SW480 (cell line): ENCODE data around the gene BPI.
A peak's percentile ranks its signal among the peaks of the same experiment; 100 is the strongest.
"Not testable (repeated sequence)": the region's sequence is repeated elsewhere in the genome, so short reads cannot be mapped to it uniquely, and the experiment has no call there.

Source experiments
- DNase-seq: peaks from one replicate; pipeline ENCODE4 v3.0.0-alpha.2; 2016; ENCODE audit warnings: low spot score

BPI gene

DNA sequence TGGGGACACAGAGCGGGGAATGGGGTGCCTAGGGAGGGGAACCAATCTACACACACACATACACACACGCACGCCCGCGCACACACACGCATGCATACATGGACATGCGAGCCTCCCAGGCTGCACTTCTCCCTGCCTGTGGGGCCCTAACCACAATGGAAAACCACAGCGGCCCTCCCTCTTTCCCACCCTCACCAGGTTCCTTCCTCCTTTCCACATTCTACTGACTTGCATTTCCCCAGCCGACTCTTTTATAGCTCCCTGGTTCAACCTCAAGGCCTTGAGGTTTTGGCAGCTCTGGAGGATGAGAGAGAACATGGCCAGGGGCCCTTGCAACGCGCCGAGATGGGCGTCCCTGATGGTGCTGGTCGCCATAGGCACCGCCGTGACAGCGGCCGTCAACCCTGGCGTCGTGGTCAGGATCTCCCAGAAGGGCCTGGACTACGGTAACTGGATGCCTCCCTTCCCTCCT lies at the start of gene BPI:
Gene BPI, plus strand, starts transcription at position 249 of the 472 bp plus-strand sequence. Its CDS starts 68 bp downstream, at position 317.
- DNase-seq: peak; percentile 80

DNA sequence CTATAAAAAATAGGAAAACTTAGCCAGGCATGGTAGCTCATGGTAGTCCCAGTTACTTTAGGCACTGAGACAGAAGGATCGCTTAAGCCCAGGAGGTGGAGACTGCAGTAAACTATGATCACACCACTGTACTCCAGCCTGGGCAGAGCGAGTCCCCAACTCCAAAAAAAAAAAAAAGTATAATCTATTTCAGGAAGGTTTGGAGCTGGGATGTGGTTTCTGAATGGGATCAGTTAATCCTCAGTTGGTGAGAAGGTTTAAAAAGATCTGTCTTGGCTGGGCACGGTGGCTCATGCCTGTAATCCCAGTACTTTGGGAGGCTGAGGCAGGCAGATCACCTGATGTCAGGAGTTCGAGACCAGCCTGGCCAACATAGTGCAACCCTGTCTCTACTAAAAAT lies 49.3 kb upstream of the BPI start:
- DNase-seq: not testable (repeated sequence)

DNA sequence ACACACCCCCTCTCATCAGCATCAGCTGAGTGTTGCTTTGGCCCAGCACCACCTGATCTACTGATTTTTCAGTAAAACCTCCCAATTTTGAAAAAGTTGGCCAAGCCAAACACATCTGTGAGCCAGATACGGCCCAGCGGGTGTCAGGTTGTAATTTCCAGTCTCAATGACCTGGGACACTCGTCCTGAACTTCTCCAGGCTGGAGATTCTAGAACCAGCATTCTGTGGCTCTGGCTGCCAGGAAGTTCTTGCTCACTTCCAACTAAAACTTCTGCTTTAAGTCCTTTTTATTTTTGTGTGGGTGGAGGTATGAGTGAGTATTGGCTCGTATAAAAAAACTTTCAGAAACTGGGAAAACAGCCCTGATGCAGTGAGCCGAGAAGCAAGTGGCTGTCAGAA lies 48.6 kb upstream of the BPI start:
- DNase-seq: no peak

- no peak for DNase-seq
These were observed 47.9 kb upstream of the BPI start for GRCh38 chr20:38256021-38256420.

GRCh38 chr20:38256966-38257365 lies 47.0 kb upstream of the BPI start:
- DNase-seq: no peak

- DNase-seq: no peak
These were observed 45.3 kb upstream of the BPI start for GRCh38 chr20:38258545-38259215.

- DNase-seq: no peak
These were observed 44.0 kb upstream of the BPI start for GRCh38 chr20:38260025-38260377.

DNA sequence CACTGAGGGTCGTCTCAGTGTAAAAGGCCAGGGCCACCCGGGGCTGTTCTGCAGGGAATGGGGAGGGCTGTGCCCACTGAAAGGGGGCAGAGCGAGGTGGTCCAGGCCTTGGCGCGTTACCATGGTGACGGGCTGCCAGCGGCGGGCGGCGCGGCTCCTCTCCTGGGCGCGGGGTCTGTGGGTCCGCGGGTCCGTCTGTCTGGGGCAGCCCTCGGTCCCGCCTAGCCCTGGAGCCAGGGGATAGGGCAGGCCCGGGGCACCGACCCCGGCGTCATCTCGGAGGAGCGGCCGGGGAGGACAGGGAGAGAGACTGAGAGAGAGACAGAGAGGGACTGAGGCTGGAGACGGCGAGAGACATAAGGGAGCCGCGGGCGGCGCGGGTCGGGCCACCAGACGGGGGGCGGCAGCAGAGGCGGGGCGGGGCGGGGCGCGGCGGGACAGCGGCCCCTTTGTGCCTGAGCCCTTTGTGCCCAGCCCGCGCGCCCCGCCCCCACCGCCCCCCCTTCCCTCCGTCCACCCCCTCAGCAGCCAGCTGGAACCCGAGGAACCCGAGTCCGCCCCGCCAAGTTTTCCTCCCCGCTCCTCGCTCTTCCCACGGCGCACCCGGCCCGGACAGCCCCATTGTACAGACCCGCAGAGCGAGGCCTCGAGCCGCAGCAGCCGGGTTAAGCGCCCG lies 43.4 kb upstream of the BPI start, which contains the start of gene KIAA1755:
Gene KIAA1755, minus strand, starts transcription at position 358 of the 676 bp plus-strand sequence. Its CDS starts 235 bp downstream, at position 123.
- DNase-seq: no peak

- no peak for DNase-seq
These were observed 42.9 kb upstream of the BPI start for GRCh38 chr20:38261054-38261390.

- no peak for DNase-seq
These were observed 41.0 kb upstream of the BPI start for GRCh38 chr20:38262931-38263330.

GRCh38 chr20:38266426-38266825 lies 37.5 kb upstream of the BPI start:
- DNase-seq: no peak

DNA sequence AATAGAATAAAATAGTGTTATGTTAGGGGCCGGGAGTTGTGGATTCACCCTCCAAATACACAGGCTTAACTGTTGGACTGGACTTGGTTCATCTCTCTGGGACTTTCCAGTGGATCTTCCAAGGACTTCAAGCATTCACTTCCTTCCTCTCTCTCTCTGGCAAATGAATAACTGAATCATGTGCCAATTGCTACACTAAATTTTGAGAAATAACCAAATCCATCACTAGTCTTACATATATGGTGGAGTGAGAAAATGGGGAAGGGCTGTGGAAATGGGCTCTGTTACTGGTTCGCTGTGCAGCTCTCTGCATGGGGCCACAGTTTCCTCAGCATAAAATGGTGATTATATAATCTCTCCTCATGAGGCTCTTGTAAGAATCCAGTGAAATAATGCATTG lies 36.7 kb upstream of the BPI start:
- no peak for DNase-seq

DNA sequence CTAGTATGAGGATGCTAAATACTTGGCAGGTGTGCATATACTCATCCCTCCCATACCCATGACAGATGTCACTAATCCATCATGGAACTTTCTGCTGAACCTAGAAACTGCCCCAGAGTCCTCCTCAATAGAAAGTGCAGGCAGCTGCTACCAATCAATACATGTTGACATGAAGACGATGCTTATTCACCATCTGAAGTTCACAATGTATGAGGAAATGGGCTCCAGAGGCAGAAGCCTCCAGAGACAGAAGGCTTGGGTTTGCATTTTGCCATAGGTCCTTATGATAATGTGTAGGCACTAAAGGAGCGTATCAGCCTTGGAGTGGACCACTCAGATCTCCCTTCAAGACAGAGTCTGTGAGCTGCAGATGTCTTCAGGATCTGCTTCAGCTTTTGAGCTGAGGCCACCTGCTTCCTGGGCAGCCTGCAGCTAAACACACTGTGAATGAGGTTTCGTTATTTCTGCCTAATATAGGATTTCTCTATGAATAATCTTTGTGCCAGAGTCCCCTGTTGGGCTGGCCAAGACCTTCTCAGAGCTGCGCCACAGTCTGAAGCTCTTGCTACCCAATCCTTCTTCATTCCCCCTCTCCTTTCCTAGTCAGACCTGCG lies 35.9 kb upstream of the BPI start:
- no peak for DNase-seq

- DNase-seq: no peak
These were observed 34.9 kb upstream of the BPI start for GRCh38 chr20:38269040-38269439.

DNA sequence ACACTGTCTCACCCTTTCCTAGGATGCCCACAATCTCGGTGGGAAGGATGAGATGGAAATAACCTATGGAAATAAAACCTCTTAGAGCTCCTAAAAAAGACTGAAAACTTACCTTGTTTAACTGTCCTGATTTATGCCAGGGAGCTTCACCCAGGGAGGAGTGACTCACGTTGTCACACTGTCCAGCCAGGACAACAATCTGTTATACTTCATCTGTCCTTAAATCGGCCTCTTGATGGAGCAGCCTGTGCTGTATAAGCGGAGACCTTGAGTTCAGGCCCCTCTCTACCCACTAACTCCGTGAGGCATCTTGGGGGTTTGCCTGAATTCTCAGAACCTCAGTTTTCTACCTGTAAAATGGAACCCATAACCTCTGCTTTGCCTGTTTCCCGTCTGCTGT lies 34.2 kb upstream of the BPI start:
- DNase-seq: no peak

DNA sequence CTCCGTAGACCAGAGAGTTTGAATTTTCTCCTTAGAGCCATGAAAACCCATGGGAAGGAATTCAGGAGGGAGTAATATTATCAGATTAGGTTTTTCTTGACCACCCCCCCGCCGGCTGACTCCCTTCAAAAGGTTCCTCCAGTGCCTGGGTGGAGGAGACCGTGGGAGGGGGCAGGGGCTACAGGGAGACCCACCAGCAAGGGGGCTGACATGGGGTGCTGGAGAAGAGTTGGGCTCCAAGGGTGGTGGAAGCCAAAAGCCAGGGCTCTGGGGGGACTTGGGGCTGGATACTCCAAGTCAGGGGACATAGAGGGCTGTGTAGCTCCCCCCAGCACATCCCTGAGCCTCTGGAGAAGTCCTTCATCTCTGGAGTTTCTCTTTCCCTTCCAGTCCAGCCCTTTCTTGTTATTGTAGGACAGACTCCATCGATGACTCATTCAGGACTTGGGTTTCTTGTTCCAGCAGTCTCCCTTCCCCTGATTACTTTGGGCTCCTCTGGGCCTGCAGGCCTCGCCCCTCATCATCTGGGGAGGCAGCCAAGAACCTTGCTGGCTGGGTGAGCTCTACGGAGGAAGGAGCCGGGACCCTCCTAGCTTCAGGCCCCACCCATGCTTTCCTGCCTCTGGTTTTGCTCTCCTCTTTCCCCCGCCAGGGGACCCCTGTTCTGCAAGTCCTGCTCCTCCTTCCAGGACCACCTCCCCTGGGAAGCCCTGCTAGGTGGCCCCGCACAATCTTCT lies 32.9 kb upstream of the BPI start:
- peak; percentile 69 for DNase-seq

GRCh38 chr20:38271608-38272120 lies 32.3 kb upstream of the BPI start:
- DNase-seq: no peak

GRCh38 chr20:38272398-38272797 lies 31.6 kb upstream of the BPI start:
- DNase-seq: no peak

DNA sequence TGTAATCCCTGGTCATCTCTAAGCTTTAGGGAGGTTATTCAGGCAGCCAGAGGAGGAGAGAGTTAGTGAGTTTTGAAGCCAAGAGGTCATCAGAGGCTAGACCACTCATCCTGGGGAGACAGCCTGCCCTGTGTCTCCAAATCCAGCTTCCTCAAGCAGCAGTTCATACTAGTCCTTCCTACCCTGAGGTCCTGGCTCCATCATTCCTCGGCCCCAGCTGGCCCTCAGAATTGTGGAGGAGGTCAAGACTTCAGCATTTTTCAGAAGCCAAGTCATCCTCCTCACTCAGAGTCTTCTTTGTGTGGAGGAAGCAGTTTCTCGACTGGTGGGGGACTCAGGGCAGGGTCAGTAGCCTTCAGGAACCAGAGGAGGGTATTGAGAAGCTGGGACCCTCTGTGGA lies 31.0 kb upstream of the BPI start:
- DNase-seq: no peak

DNA sequence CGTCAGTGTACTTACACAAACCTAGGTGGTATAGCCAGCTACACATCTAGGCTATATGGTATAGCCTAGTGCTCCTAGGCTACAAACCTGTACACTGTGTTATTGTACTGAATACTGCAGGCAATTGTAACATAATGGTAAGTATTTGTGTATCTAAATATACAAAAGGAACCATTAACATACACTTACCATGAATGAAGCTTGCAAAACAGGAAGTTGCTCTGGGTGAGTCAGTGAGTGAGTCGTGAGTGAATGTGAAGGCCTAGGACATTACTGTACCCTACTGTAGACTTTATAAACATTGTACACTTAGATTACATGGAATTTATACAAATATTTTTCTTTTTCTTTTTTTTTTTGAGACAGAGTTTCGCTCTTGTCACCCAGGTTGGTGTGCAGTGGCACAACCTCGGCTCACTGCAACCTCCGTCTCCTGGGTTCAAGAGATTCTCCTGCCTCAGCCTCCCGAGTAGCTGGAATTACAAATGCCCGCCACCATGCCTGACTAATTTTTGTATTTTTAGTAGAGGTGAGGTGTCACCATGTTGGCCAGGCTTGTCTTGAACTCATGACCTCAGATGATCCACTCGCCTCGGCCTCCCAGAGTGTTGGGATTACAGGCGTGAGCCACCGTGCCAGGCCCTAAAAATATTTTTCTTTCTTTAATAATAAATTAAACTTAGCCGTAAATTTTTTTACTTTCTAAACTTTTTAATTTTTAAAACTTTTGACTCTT lies 28.0 kb upstream of the BPI start:
- DNase-seq: peak; percentile 43

DNA sequence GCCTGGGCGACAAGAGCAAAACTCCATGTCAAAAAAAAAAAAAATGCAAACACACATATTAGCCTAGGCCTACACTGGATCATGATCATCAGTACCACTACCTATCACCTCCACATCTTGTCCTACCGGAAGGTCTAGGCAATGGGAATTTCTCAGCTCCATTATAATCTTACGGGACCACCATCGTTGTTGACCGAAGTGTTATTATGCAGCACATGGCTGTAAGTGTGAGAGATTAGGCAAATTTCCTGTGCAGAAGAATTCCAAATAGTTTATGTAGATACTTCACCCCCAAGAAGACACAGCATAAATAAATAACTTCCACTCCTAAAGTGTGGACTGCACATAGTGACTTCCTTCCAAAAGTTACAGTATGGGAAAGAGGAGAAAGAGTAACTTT lies 26.7 kb upstream of the BPI start:
- DNase-seq: no peak

DNA sequence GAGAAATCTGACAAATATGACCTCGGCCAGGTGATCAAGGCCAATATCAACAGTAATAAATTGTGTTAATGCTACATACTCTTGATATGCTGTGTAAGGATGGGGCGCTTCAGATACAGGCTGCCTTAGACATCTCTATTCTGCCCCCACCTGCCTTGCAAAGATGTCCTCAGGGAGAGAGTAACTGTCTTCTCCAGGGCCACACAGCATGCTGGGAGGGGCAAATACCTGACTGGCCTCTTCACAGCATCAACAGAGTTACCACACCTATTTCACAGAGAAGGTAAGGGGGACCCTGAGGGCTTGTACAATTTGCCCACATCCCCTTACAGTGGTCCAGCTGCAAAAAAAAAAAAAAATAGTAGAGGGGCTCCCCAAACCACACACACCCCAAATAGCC lies 26.3 kb upstream of the BPI start:
- DNase-seq: no peak
